ENCODE measurements around the gene TOM1L2.
A peak's percentile ranks its signal among the peaks of the same experiment; 100 is the strongest.

The TOM1L2 gene

GRCh38 chr17:17877529-17878358, 94.5 kb downstream of the TOM1L2 start:
- no peak for DNase-seq (ENCODE audit: low read depth in 3 of 3, low spot score in 1 of 3)

- DNase-seq (ENCODE audit: low read depth in 3 of 3, low spot score in 1 of 3): no peak
Measured at GRCh38 chr17:17876959-17877528, 95.2 kb downstream of the TOM1L2 start.

GRCh38 chr17:17874478-17874877, 97.7 kb downstream of the TOM1L2 start:
- DNase-seq (ENCODE audit: low read depth in 3 of 3, low spot score in 1 of 3): no peak

GRCh38 chr17:17873450-17873991, 98.7 kb downstream of the TOM1L2 start:
- DNase-seq (ENCODE audit: low read depth in 3 of 3, low spot score in 1 of 3): no peak

GRCh38 chr17:17872547-17873345, 99.5 kb downstream of the TOM1L2 start:
- DNase-seq (ENCODE audit: low read depth in 3 of 3, low spot score in 1 of 3): no peak

GRCh38 chr17:17871913-17872312, 100.3 kb downstream of the TOM1L2 start:
- DNase-seq (ENCODE audit: low read depth in 3 of 3, low spot score in 1 of 3): no peak

- DNase-seq (ENCODE audit: low read depth in 3 of 3, low spot score in 1 of 3): no peak
Measured at GRCh38 chr17:17870247-17870646, 102.0 kb downstream of the TOM1L2 start.

GRCh38 chr17:17868641-17869522, 103.3 kb downstream of the TOM1L2 start:
- DNase-seq (ENCODE audit: low read depth in 3 of 3, low spot score in 1 of 3): no peak

- no peak for DNase-seq (ENCODE audit: low read depth in 3 of 3, low spot score in 1 of 3)
Measured at GRCh38 chr17:17866897-17867296, 105.3 kb downstream of the TOM1L2 start.

GRCh38 chr17:17866425-17866824, 105.8 kb downstream of the TOM1L2 start:
- no peak for DNase-seq (ENCODE audit: low read depth in 3 of 3, low spot score in 1 of 3)

- DNase-seq (ENCODE audit: low read depth in 3 of 3, low spot score in 1 of 3): no peak
Measured at GRCh38 chr17:17865035-17865434, 107.2 kb downstream of the TOM1L2 start.

GRCh38 chr17:17860766-17861107, 111.5 kb downstream of the TOM1L2 start:
- DNase-seq (ENCODE audit: low read depth in 3 of 3, low spot score in 1 of 3): no peak

- DNase-seq (ENCODE audit: low read depth in 3 of 3, low spot score in 1 of 3): peak in 2 of 3 donors; percentile 54 to 55
Measured at GRCh38 chr17:17859909-17860765, 112.1 kb downstream of the TOM1L2 start.

- DNase-seq (ENCODE audit: low read depth in 3 of 3, low spot score in 1 of 3): no peak
Measured at GRCh38 chr17:17857496-17857895, 114.7 kb downstream of the TOM1L2 start.

GRCh38 chr17:17856386-17856785, 115.8 kb downstream of the TOM1L2 start:
- DNase-seq (ENCODE audit: low read depth in 3 of 3, low spot score in 1 of 3): no peak

GRCh38 chr17:17855976-17856375, 116.2 kb downstream of the TOM1L2 start:
- no peak for DNase-seq (ENCODE audit: low read depth in 3 of 3, low spot score in 1 of 3)

GRCh38 chr17:17853811-17854447, 118.3 kb downstream of the TOM1L2 start:
- no peak for DNase-seq (ENCODE audit: low read depth in 3 of 3, low spot score in 1 of 3)

- no peak for DNase-seq (ENCODE audit: low read depth in 3 of 3, low spot score in 1 of 3)
Measured at GRCh38 chr17:17852930-17853329, 119.3 kb downstream of the TOM1L2 start.

Measured in stimulated activated CD4-positive, alpha-beta T cell treated with anti-CD3 and anti-CD28 coated beads, TNF-alpha, amount 100 ng/mL, for 1 hour (primary cell).